Fibroblast of skin of right quadriceps (primary cell): ENCODE data around the gene KPNA2.
A peak's percentile ranks its signal among the peaks of the same experiment; 100 is the strongest.
"Not testable (repeated sequence)": the region's sequence is repeated elsewhere in the genome, so short reads cannot be mapped to it uniquely, and the experiment has no call there.

Experiments
- DNase-seq: peaks from one replicate; pipeline ENCODE4 v3.0.0-alpha.2; 2013

The KPNA2 gene

GRCh38 chr17:68061512-68062313 lies 26.2 kb downstream of the KPNA2 start:
- DNase-seq = no peak

DNA sequence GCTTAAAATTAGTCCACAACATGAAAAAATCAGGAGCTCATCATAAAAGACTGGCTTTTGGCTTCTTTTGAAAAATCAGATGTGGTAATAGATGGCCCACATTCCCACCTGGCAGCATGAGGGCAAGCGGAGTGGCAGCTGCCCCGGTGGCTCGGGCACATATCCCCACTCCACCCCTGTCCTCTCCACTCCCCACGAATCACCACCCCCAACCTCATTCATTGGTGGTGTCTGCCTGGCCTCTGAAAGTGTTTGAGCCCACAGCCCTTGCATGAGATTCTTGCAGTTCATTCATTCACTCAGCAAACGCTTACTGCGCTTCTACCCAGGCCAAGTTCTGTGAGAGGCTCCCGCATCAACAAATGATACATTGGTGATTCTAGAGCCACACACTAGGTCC lies 29.8 kb downstream of the KPNA2 start:
- DNase-seq = not testable (repeated sequence)

DNA sequence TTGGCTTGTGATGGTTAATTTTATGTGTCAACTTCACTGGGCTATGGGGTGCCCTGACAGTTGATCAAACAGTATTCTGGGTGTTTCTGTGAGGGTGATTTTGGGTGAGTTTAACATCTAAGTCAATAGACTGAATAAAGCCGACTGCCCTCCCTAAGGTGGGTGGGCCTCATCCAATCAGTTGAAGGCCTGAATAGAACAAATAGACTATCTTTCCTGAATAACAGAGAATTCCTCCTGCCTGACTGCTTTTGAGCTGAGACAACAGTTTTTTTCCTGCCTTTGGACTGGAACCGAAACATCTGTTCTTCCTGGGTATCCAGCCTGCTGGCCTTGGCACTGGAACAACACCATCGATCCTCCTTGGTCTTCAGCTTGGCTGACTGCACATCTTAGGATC lies 33.0 kb downstream of the KPNA2 start:
- DNase-seq = not testable (repeated sequence)

DNA sequence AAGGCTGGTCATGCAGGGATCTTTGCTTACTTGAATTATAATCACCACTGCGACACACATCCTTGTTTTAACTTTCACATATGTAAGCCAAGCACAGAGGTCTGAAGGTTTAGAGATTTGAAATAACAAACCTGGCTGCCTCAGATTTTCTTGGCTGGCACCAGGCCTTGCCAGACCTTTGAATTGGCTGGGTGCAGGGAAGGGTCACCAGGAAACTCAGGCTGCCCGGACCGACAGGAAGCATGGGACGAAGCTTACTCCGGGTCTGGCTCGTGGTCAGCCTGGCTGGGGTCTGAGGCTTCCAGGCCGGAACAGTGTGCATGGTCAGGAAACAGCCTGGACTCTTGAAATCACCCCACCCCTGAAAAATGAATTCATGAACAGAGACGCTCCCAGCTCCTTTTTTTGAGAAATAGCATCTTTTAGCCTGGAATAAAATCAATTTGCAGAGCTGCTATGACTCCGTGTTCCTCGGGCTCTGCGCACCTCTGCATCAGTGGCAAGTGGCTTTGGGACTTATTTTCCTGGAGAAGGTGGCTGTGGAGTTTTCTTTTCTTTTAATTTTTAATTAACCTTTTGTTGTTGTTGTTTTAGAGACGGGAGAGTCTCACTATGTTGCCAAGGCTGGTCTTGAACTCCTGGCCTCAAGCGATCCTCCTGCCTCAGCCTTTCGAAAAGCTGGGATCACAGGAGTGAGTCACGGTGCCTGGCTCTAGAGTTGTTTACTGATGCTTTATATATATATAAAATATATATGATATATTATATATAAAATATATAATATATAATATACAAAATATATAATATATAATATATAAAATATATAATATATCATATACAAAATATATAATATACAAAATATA lies 35.3 kb downstream of the KPNA2 start:
- not testable (repeated sequence) for DNase-seq

- no peak for DNase-seq
Observed at GRCh38 chr17:68074279-68074678, 38.7 kb downstream of the KPNA2 start.

DNA sequence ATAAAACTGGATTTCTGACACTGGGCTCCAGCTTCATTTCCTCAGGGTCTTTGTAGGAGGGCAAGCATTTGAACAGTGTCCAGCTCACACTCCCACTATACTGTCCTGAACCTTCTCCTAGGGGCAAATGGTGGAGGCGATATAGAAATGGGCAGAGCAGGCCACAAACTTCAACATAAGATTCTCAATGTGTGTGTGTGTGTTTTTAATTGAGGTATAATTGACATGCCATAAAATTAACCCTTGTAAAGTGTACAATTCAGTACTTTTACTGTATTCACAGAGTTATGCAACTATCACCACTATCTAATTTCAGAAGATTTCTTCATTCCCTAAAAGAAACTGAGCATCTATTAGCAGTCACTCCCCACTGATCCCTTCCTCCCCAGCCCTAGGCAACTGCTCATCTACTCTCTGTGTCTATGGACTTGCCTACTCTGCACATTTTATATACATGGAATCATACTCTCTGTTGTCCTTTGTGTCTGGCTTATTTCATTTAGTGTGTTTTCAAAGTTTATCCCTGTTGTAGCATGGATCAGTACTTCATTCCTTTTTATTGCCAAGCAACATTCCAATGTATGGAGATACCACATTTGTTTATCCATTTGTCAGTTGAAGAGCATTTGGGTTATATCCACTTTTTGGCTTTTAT lies 40.5 kb downstream of the KPNA2 start:
- DNase-seq = peak; percentile 58

DNA sequence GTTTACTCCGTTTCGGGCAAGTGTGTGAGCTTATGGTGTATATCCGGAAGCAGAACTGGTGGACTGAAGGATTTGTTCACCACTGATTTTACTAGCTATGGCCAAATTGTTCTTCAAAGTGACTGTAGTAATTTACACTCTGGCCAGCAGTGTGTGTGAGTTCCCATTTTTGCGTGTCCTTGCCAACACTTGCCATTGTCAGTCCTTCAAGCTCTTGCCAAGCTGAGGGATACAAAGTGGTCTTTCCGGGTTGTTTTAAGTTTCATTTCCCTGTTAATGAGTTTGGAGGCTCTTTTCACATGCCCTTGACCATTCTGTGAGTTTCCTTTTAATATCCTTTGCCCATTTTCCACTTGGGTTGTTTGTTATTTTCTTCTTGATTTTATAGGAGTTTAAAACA lies 42.0 kb downstream of the KPNA2 start:
- not testable (repeated sequence) for DNase-seq

DNA sequence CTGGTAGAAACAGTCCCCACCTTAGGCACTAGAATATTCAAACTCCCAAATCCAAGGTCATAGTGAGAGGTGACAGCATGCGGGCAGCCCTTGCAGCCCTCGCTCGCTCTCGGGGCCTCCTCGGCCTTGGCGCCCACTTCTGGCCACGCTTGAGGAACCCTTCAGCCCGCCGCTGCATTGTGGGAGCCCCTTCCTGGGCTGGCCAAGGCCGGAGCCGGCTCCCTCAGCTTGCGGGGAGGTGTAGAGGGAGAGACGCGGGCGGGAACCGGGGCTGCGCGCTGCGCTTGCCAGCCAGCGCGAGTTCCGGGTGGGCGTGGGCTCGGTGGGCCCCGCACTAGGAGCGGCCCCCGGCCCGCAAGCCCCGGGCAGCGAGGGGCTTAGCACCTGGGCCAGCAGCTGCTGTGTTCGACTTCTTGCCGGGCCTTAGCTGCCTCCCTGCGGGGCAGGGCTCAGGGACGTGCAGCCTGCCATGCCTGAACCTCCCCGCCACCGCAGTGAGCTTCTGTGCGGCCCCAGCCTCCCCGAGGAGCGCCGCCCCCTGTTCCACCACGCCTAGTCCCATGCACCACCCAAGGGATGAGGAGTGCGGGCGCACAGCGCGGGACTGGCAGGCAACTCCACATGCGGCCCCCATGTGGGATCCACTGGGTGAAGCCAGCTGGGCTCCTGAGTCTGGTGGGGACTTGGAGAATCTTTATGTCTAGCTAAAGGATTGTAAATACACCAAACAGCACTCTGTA lies 45.0 kb downstream of the KPNA2 start:
- DNase-seq = no peak

DNA sequence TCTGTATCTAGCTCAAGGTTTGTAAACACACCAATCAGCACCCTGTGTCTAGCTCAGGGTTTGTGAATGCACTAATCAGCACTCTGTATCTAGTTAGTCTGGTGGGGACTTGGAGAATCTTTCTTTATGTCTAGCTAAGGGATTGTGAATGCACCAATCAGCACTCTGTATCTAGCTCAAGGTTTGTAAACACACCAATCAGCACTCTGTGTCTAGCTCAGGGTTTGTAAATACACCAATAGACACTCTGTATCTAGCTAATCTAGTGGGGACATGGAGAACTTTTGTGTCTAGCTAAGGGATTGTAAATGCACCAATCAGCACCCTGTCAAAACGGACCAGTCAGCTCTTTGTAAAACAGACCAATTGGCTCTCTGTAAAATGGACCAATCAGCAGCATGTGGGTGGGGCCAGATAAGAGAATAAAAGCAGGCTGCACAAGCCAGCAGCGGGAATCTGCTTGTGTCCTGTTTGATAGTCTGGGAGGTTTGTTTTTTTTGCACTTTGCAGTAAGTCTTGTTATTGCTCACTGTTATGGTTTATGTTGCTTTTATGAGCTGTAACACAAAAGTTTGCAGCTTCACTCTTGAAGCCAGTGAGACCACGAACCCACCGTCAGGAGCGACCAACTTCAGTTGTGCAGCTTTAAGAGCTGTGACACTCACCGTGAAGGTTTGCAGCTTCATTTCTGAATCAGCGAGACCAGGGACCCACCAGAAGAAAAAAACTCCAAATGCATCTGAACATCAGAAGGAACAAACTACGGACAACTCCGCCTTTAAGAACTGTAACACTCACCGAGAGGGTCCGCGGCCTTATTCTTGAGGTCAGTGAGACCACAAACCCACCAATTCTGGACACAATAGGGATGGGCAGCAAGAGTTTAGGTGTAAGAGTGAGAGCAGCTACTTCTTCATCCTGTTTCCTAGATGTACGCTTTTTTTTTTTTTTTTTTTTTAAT lies 46.0 kb downstream of the KPNA2 start:
- DNase-seq = not testable (repeated sequence)

- no peak for DNase-seq
Observed at GRCh38 chr17:68085771-68086381, 50.3 kb downstream of the KPNA2 start.

DNA sequence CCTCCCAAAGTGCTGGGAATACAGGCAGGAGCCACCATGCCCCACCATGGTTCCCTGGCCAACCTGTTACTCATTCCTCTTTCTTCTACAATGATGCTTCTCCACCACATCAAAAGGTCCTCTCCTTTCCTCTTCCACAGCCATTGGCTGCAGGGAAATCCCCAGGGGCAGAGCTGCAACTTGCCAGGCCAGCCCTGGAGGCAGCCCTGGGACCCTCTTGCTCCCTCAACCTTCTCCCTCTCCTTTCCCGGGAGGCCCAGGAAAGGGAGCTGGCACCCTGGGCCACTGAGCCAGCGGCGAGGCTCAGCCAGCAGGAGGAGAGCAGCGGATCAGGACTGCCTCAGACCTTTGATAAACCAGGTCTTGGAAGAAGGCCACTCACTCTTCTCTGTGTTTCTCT lies 51.1 kb downstream of the KPNA2 start:
- DNase-seq = not testable (repeated sequence)

DNA sequence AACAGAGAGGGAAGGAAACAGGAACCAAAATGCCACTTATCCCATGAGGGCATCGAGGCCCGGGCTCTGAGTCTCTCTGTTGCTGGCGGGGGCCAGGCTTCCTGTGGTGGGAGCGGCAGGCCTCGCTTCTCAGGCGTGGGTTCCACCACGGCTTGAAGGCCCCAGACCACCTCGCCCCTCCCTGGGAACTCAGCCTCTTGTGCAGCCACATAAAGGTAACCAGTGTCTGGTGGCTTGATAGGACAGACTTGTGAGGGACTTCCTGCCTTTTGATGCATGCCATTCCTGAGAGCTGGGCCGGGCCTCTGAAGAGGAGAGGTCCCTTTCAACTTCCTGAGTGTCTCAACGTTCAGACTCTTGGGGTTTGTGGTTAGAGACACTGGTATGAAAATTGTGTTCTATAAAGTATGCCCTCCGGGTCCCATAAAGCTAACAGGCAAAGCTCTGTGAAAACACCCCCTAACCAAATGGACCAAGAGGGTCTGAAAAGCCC lies 51.6 kb downstream of the KPNA2 start:
- DNase-seq = not testable (repeated sequence)

DNA sequence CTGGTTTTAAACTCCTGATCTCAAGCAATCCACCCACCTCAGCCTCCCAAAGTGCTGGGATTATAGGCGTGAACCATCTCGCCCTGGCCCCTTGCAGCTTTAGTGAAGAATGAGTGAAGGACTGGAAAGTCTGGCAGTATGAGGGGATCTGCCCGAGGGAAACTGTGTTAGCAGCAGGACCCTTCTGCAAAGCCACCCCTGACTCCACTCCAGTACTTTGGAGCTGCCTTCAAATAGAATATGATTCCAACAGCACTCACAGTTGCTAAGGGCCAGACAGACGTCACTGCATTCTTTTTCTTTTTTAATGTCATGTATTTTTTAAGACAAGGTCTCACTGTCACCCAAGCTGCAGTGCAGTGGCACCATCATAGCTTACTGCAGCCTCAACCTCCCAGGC lies 52.3 kb downstream of the KPNA2 start:
- DNase-seq = no peak

GRCh38 chr17:68089881-68090280 lies 54.3 kb downstream of the KPNA2 start:
- DNase-seq = peak; percentile 20

- DNase-seq = no peak
Observed at GRCh38 chr17:68094481-68095078, 59.0 kb downstream of the KPNA2 start.

- DNase-seq = no peak
Observed at GRCh38 chr17:68095205-68095811, 59.8 kb downstream of the KPNA2 start.

- DNase-seq = no peak
Observed at GRCh38 chr17:68096111-68096510, 60.6 kb downstream of the KPNA2 start.
